ENCODE data around the gene CYP4F3. TPM values are rescaled to one million over a fixed set of nuclear protein-coding genes. Genes with fewer than 3 reads are reported as not detected.

CYP4F3 gene
- total and polyA plus RNA-seq, 2 donors from 2014 or later = 2.2 to 17.9 TPM

- FAIRE-seq = no peak
- no peak for DNase-seq
- Histone ChIP-seq H3K4me3 (ENCODE audit: low read length in 3 of 3) (no peak overlapping the region), H3K9me3 (ENCODE audit: control insufficient read depth in 2 of 3, insufficient read depth in 1 of 3, low read length in 3 of 3) (no peaks in the 10 kb centered on the region), H3K9ac (ENCODE audit: low read length in 3 of 3) (no peak overlapping the region), H3K4me1 (ENCODE audit: control insufficient read depth in 2 of 3, insufficient read depth in 2 of 3, low read depth in 1 of 3, low read length in 3 of 3) (no peaks in the 10 kb centered on the region), H3K27me3 (ENCODE audit: control insufficient read depth, insufficient read depth, low read length) (no peaks in the 10 kb centered on the region), H3K27ac (ENCODE audit: low read depth in 2 of 2, low read length in 2 of 2) (no peak overlapping the region), H3K36me3 (ENCODE audit: control insufficient read depth in 2 of 3, insufficient read depth in 3 of 3, low read length in 3 of 3) (peaks cover 0 to 2% (median 0%) of the 10 kb centered on the region in 3 donors)
- intact Hi-C loops (cut with DNase I) = no loop called here
- TF ChIP-seq CTCF (IDR thresholded peaks at IDR 0.05; ENCODE audit: borderline replicate concordance, extremely low read depth, insufficient read depth) = no peak
Measured at GRCh38 chr19:15663247-15663646, 22.6 kb downstream of the CYP4F3 start.

GRCh38 chr19:15666186-15666585, 25.5 kb downstream of the CYP4F3 start:
- no peak overlapping the region for H3K27ac ChIP-seq (ENCODE audit: low read depth in 2 of 2, low read length in 2 of 2)
- no peak overlapping the region for H3K4me3 ChIP-seq (ENCODE audit: low read length in 3 of 3)
- H3K9ac ChIP-seq (ENCODE audit: low read length in 3 of 3) = no peak overlapping the region
- no peaks in the 10 kb centered on the region for H3K27me3 ChIP-seq (ENCODE audit: control insufficient read depth, insufficient read depth, low read length)
- intact Hi-C loops (cut with DNase I) = no loop called here
- peaks cover 0 to 2% (median 0%) of the 10 kb centered on the region in 3 donors for H3K36me3 ChIP-seq (ENCODE audit: control insufficient read depth in 2 of 3, insufficient read depth in 3 of 3, low read length in 3 of 3)
- DNase-seq (no peak), FAIRE-seq (no peak)
- TF ChIP-seq CTCF (IDR thresholded peaks at IDR 0.05; ENCODE audit: borderline replicate concordance, extremely low read depth, insufficient read depth) = no peak
- no peaks in the 10 kb centered on the region for H3K4me1 ChIP-seq (ENCODE audit: control insufficient read depth in 2 of 3, insufficient read depth in 2 of 3, low read depth in 1 of 3, low read length in 3 of 3)
- no peaks in the 10 kb centered on the region for H3K9me3 ChIP-seq (ENCODE audit: control insufficient read depth in 2 of 3, insufficient read depth in 1 of 3, low read length in 3 of 3)

GRCh38 chr19:15666883-15667282, 26.2 kb downstream of the CYP4F3 start:
- intact Hi-C loops (cut with DNase I) = no loop called here
- Histone ChIP-seq H3K9me3 (ENCODE audit: control insufficient read depth in 2 of 3, insufficient read depth in 1 of 3, low read length in 3 of 3) (no peaks in the 10 kb centered on the region), H3K4me3 (ENCODE audit: low read length in 3 of 3) (no peak overlapping the region), H3K27ac (ENCODE audit: low read depth in 2 of 2, low read length in 2 of 2) (no peak overlapping the region), H3K9ac (ENCODE audit: low read length in 3 of 3) (no peak overlapping the region), H3K4me1 (ENCODE audit: control insufficient read depth in 2 of 3, insufficient read depth in 2 of 3, low read depth in 1 of 3, low read length in 3 of 3) (no peaks in the 10 kb centered on the region), H3K27me3 (ENCODE audit: control insufficient read depth, insufficient read depth, low read length) (no peaks in the 10 kb centered on the region), H3K36me3 (ENCODE audit: control insufficient read depth in 2 of 3, insufficient read depth in 3 of 3, low read length in 3 of 3) (no peaks in the 10 kb centered on the region)
- FAIRE-seq (no peak), DNase-seq (no peak)
- no peak for TF ChIP-seq CTCF (IDR thresholded peaks at IDR 0.05; ENCODE audit: borderline replicate concordance, extremely low read depth, insufficient read depth)

- Histone ChIP-seq H3K9me3 (ENCODE audit: control insufficient read depth in 2 of 3, insufficient read depth in 1 of 3, low read length in 3 of 3) (no peaks in the 10 kb centered on the region), H3K27me3 (ENCODE audit: control insufficient read depth, insufficient read depth, low read length) (no peaks in the 10 kb centered on the region), H3K4me3 (ENCODE audit: low read length in 3 of 3) (no peak overlapping the region), H3K36me3 (ENCODE audit: control insufficient read depth in 2 of 3, insufficient read depth in 3 of 3, low read length in 3 of 3) (no peaks in the 10 kb centered on the region), H3K4me1 (ENCODE audit: control insufficient read depth in 2 of 3, insufficient read depth in 2 of 3, low read depth in 1 of 3, low read length in 3 of 3) (peaks cover 0 to 9% (median 0%) of the 10 kb centered on the region in 3 donors), H3K9ac (ENCODE audit: low read length in 3 of 3) (no peak overlapping the region), H3K27ac (ENCODE audit: low read depth in 2 of 2, low read length in 2 of 2) (no peak overlapping the region)
- FAIRE-seq (no peak), DNase-seq (no peak)
- TF ChIP-seq CTCF (IDR thresholded peaks at IDR 0.05; ENCODE audit: borderline replicate concordance, extremely low read depth, insufficient read depth) = no peak
- intact Hi-C loops (cut with DNase I) = no loop called here
Measured at GRCh38 chr19:15669440-15669839, 28.7 kb downstream of the CYP4F3 start.
